HT-29 (cell line): ENCODE data around the gene GGCX. TPM values are rescaled to one million over a fixed set of nuclear protein-coding genes. Genes with fewer than 3 reads are reported as not detected.

ENCODE experiments used
- DNase-seq: peaks from one replicate; pipeline ENCODE4 v3.0.0-alpha.2; 2015; ENCODE audit warnings: low spot score
- small RNA-seq: library from RNA; depleted of rRNA; stranded (forward); fragments of <200 nt; gene quantifications from one replicate; pipeline ENCODE3, GENCODE V24; 2014
- total RNA-seq: library from RNA; depleted of rRNA; stranded (reverse); fragments of >200 nt; shearing (Covaris generic); gene quantifications from 2 replicates; pipeline ENCODE4 v1.2.3, GENCODE V29; 2014; rRNA removed

GGCX gene
- total RNA-seq, 1 experiment from 2014 or later, result 38.8 TPM

GRCh38 chr2:85516653-85517389 lies 44.5 kb downstream of the GGCX start:
- peak; percentile 78 for DNase-seq

GRCh38 chr2:85514323-85514722 lies 47.0 kb downstream of the GGCX start:
- no peak for DNase-seq

GRCh38 chr2:85511008-85511811 lies 50.1 kb downstream of the GGCX start:
- DNase-seq, result peak; percentile 46

- DNase-seq, result no peak
Observed at GRCh38 chr2:85506768-85507181, 54.5 kb downstream of the GGCX start.

- DNase-seq, result no peak
Observed at GRCh38 chr2:85505551-85506238, 55.6 kb downstream of the GGCX start.

GRCh38 chr2:85504778-85505261 lies 56.5 kb downstream of the GGCX start:
- peak; percentile 22 for DNase-seq

- DNase-seq, result no peak
Observed at GRCh38 chr2:85503851-85504777, 57.2 kb downstream of the GGCX start.

GRCh38 chr2:85503168-85503850 lies 58.0 kb downstream of the GGCX start:
- DNase-seq, result peak; percentile 50

GRCh38 chr2:85502720-85503119 lies 58.6 kb downstream of the GGCX start:
- DNase-seq, result no peak

- peak; percentile 28 for DNase-seq
Observed at GRCh38 chr2:85501248-85501647, 60.0 kb downstream of the GGCX start.

GRCh38 chr2:85497944-85498630 lies 63.2 kb downstream of the GGCX start:
- no peak for DNase-seq

- DNase-seq, result no peak
Observed at GRCh38 chr2:85496436-85496835, 64.9 kb downstream of the GGCX start.

Small RNA genes within 50 kb of the gene (small RNA-seq; reads per million reads assigned to genes)
- gene RN7SL126P, result not detected

Other genes starting within 250 kb of the GGCX start
- gene TGOLN2, start 233.5 kb downstream of the GGCX start, total RNA-seq, result 121 and 133 TPM in 2 replicates
- gene RETSAT, start 207.0 kb downstream of the GGCX start, total RNA-seq, result 18.5 and 23.5 TPM in 2 replicates
- 6.5 and 7.1 TPM in 2 replicates for gene ELMOD3, start 206.7 kb downstream of the GGCX start, total RNA-seq
- 460 and 472 TPM in 2 replicates for gene CAPG, start 151.1 kb downstream of the GGCX start, total RNA-seq
- gene SH2D6, start 142.8 kb downstream of the GGCX start, total RNA-seq, result 0.08 and 0.21 TPM in 2 replicates
- 168 and 205 TPM in 2 replicates for gene MAT2A, start 22.3 kb downstream of the GGCX start, total RNA-seq
- gene VAMP8, start 16.1 kb upstream of the GGCX start, total RNA-seq, result 92.3 and 93.1 TPM in 2 replicates
- 2.7 and 10.4 TPM in 2 replicates for gene VAMP5, start 22.9 kb upstream of the GGCX start, total RNA-seq
- gene RNF181, start 34.3 kb upstream of the GGCX start, total RNA-seq, result 107 and 109 TPM in 2 replicates
- 12.1 and 12.3 TPM in 2 replicates for gene TMEM150A, start 41.2 kb upstream of the GGCX start, total RNA-seq
- gene C2orf68, start 50.6 kb upstream of the GGCX start, total RNA-seq, result 40.0 and 47.9 TPM in 2 replicates
- gene USP39, start 54.7 kb upstream of the GGCX start, total RNA-seq, result 87.5 and 98.8 TPM in 2 replicates
- gene SFTPB, start 106.7 kb upstream of the GGCX start, total RNA-seq, result not detected in 2 replicates
- not detected in 2 replicates for gene GNLY, start 132.9 kb upstream of the GGCX start, total RNA-seq
- gene ATOH8, start 192.5 kb upstream of the GGCX start, total RNA-seq, result 1.0 and 2.3 TPM in 2 replicates